Keratinocyte (primary cell): ENCODE results near the gene S100A1. TPM values are rescaled to one million over a fixed set of nuclear protein-coding genes. Genes with fewer than 3 reads are reported as not detected.

Source experiments
- DNase-seq: peaks from one replicate; pipeline ENCODE4 v3.0.0-alpha.2; 2011; ENCODE audit warnings: low read depth, missing footprints, low spot score
- FAIRE-seq: peaks from 2 replicates; lab custom pipeline; 2011; peaks lifted over from hg19 to GRCh38; lab: Jason Lieb, UNC
- H2AFZ ChIP-seq: 2 replicates; pipeline ENCODE4 v1.6.0; 2012; ENCODE audit warnings: low read length, control low read depth, inconsistent platforms; ENCODE audit not compliant: control insufficient read depth
- H3K27ac ChIP-seq: 2 replicates; pipeline ENCODE4 v1.5.1; 2011; ENCODE audit warnings: low read length; ENCODE audit not compliant: control insufficient read depth, insufficient read depth
- H3K27me3 ChIP-seq: 3 replicates; pipeline ENCODE4 v1.6.0; 2011; ENCODE audit warnings: low read length; ENCODE audit not compliant: control insufficient read depth, insufficient read depth; ENCODE audit errors: extremely low read depth
- H3K36me3 ChIP-seq, 2 experiments: 2 replicates in 1 of 2; 3 replicates in 1 of 2; pipeline ENCODE4 v1.5.1; 2011; ENCODE audit warnings: low read length in 2 of 2, mild to moderate bottlenecking in 1 of 2; ENCODE audit not compliant: control insufficient read depth in 2 of 2, insufficient read depth in 2 of 2; ENCODE audit errors: extremely low read depth in 1 of 2
- H3K4me1 ChIP-seq: 3 replicates; pipeline ENCODE4 v1.5.1; 2011; ENCODE audit warnings: low read length; ENCODE audit not compliant: control insufficient read depth, insufficient read depth; ENCODE audit errors: extremely low read depth
- H3K4me2 ChIP-seq: 3 replicates; pipeline ENCODE4 v1.6.0; 2011; ENCODE audit warnings: low read depth, low read length; ENCODE audit not compliant: control insufficient read depth, insufficient read depth; ENCODE audit errors: extremely low read depth
- H3K4me3 ChIP-seq, 3 experiments: fragments of 200-600 bp in 1 of 3; sonication (generic) in 1 of 3; 2 replicates in 2 of 3; 3 replicates in 1 of 3; pipeline ENCODE4 v1.5.1; 2011 to 2016; ENCODE audit warnings: low read length in 3 of 3, mild to moderate bottlenecking in 3 of 3, control low read depth in 2 of 3, inconsistent platforms in 1 of 3, low read depth in 1 of 3, mixed read lengths in 1 of 3, mixed run types in 1 of 3, moderate library complexity in 1 of 3; ENCODE audit not compliant: control insufficient read depth in 2 of 3, insufficient read depth in 2 of 3; ENCODE audit errors: extremely low read depth in 1 of 3
- H3K79me2 ChIP-seq: 2 replicates; pipeline ENCODE4 v1.6.0; 2012; ENCODE audit warnings: low read length; ENCODE audit not compliant: control insufficient read depth, insufficient read depth
- H3K9ac ChIP-seq: 3 replicates; pipeline ENCODE4 v1.6.0; 2011; ENCODE audit warnings: low read length; ENCODE audit not compliant: control insufficient read depth, insufficient read depth; ENCODE audit errors: extremely low read depth
- H3K9me1 ChIP-seq: 3 replicates; pipeline ENCODE4 v1.6.0; 2011; ENCODE audit warnings: low read length; ENCODE audit not compliant: control insufficient read depth, insufficient read depth; ENCODE audit errors: extremely low read depth
- H3K9me3 ChIP-seq: 2 replicates; pipeline ENCODE4 v1.5.1; 2012; ENCODE audit warnings: low read depth, low read length; ENCODE audit not compliant: control insufficient read depth
- H4K20me1 ChIP-seq: 3 replicates; pipeline ENCODE4 v1.6.0; 2011; ENCODE audit warnings: low read length; ENCODE audit not compliant: control insufficient read depth, insufficient read depth; ENCODE audit errors: extremely low read depth
- CTCF ChIP-seq, 3 experiments: IDR thresholded peaks in 1 of 3; conservative IDR thresholded peaks in 1 of 3; optimal IDR thresholded peaks in 1 of 3; 2 replicates in 2 of 3; 3 replicates in 1 of 3; pipeline versions ENCODE3 to v1.5.1; 2011; ENCODE audit warnings: low read length in 3 of 3, mild to moderate bottlenecking in 3 of 3, moderate library complexity in 2 of 3, control low read depth in 1 of 3, inconsistent platforms in 1 of 3; ENCODE audit not compliant: insufficient read depth in 2 of 3; ENCODE audit errors: extremely low read depth in 1 of 3
- EZH2 ChIP-seq: IDR thresholded peaks from one replicate; pipeline ENCODE4 v1.6.1; 2012; ENCODE audit warnings: inconsistent platforms, mild to moderate bottlenecking, low read length, moderate library complexity
- dilution Hi-C: fragments of 300-500 bp; cut with MboI; formaldehyde crosslinking; loops from one replicate; pipeline ENCODE4 v1.7.0; 2020; ENCODE audit warnings: low sequenced_read_pairs; ENCODE audit not compliant: extremely low pct_ligation_motif_present
- polyA plus RNA-seq, 5 experiments: library from polyadenylated mRNA; depleted of rRNA in 3 of 5; stranded (reverse) in 3 of 5; stranded (forward) in 1 of 5; unstranded in 1 of 5; fragments of >200 nt; gene quantifications; 1 replicate in 1 of 5; 2 replicates in 3 of 5; 3 replicates in 1 of 5; pipeline versions ENCODE4 v1.2.1 to v1.2.3, GENCODE V29; 2011 to 2012; ENCODE audit warnings: missing spikeins in 2 of 5, low read depth in 1 of 5, low replicate concordance in 1 of 5

Gene S100A1
- polyA plus RNA-seq, 1 donor (not counting 4 experiments of a cell fraction or from before 2014, with no cell fraction given): 0.12 TPM

DNA sequence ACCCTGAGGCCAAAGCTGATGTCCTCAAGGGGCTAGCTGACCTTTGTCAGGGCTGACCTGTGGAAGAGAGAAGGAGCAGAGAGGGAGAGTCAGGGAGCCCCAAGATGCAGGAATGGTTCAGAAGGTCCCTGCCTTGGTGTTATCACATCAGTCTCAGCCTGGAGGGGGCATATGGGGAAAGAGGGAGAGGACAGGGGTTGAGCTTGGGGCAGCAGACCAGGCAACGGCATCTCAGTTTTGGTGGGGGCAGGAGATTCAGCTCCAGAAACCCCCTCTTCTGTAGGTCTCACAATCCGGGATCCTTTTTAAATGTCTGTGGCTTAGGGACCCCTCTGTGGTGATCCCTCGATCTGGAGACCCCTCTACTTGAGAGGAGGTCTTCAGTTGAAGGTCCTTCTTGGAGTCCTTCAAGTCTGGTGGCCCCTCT is 1.7 kb upstream of the S100A1 start:
- Histone ChIP-seq H3K4me2 (peak overlapping the region; percentile 100), H3K4me3 (peak overlapping the region; percentile 56 to 92 (median 87)), H4K20me1 (no peaks in the 10 kb centered on the region), H2AFZ (peak overlapping the region; percentile 79), H3K36me3 (peaks cover 11 to 15% of the 10 kb centered on the region in 2 experiments), H3K79me2 (peaks cover 17% of the 10 kb centered on the region), H3K4me1 (peaks cover 19% of the 10 kb centered on the region), H3K9me3 (no peaks in the 10 kb centered on the region), H3K9ac (peak overlapping the region; percentile 98), H3K9me1 (peaks cover 6% of the 10 kb centered on the region), H3K27me3 (no peaks in the 10 kb centered on the region), H3K27ac (peak overlapping the region; percentile 94)
- no peak for DNase-seq
- FAIRE-seq: no peak
- dilution Hi-C loops: no loop called here
- no peak for TF ChIP-seq CTCF (optimal IDR thresholded peaks at IDR 0.05 in 1 of 3, IDR thresholded peaks at IDR 0.05 in 1 of 3, conservative IDR thresholded peaks at IDR 0.05 in 1 of 3; ENCODE audit: extremely low read depth in 1 of 3, insufficient read depth in 2 of 3, low read length in 3 of 3)
- no peak for TF ChIP-seq EZH2

DNA sequence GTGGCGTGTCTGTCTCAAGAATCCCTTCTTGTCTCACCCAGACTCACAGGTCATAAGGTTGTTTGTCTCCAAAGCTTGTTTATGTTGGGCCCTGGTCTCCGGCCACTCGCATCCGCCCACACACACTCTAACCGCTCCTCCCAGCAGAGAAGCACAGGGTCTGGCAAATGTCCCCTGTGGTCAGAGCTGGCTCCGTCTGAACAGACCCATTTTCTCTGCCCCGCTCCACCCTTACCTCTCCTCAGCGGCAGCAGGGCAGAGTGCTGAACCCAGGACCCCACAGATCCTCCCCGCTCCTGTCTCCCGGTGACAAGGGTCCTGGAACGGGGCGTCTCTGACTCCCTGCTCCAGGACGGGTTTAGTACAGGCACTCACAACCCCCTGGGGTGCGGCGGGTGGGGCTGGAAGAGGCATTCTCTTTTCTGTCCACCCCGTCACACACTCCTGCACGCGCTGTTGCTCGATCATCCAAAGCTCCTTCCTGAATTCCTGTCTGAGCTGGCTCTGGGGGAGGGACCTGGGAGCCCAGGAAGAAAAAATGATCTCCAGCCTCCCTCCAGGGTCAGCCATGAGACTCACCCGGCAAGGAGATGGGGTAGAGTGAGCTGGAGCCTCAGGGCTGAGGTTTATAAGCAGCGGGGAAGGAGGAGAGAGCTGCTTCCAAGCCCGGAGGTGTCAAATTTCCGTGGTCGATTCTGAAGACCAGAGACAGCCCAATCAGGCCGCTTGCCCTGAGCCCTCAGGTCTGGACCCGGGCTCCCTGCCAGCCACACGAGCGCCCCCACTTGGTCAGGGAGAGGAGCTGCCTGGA is 1.1 kb upstream of the S100A1 start, which contains the start of gene S100A13:
Gene S100A13 (minus strand): TSS at position 602 of the 811 bp plus-strand sequence. CDS start 1,033 bp downstream, outside the sequence.
- dilution Hi-C loops: no loop called here
- Histone ChIP-seq H3K9ac (peak within 1 kb of the TSS; percentile 98), H3K79me2 (peaks cover 17% of the 10 kb centered on the region), H3K36me3 (peaks cover 11 to 15% of the 10 kb centered on the region in 2 experiments), H3K9me3 (no peaks in the 10 kb centered on the region), H3K27ac (peak within 1 kb of the TSS; percentile 94), H3K4me3 (peak within 1 kb of the TSS; percentile 56 to 92 (median 87)), H3K4me2 (peak within 1 kb of the TSS; percentile 100), H3K9me1 (peaks cover 6% of the 10 kb centered on the region), H3K27me3 (no peaks in the 10 kb centered on the region), H4K20me1 (no peaks in the 10 kb centered on the region), H3K4me1 (peaks cover 19% of the 10 kb centered on the region), H2AFZ (peak within 1 kb of the TSS; percentile 79)
- no peak for FAIRE-seq
- no peak for DNase-seq
- no peak for TF ChIP-seq EZH2
- peak; percentile 76 to 81 (median 80) for TF ChIP-seq CTCF (optimal IDR thresholded peaks at IDR 0.05 in 1 of 3, IDR thresholded peaks at IDR 0.05 in 1 of 3, conservative IDR thresholded peaks at IDR 0.05 in 1 of 3; ENCODE audit: extremely low read depth in 1 of 3, insufficient read depth in 2 of 3, low read length in 3 of 3)
